Mucosa of rectum (tissue), 2 donors: ENCODE measurements around the gene STRC.
"Not testable (repeated sequence)": the region's sequence is repeated elsewhere in the genome, so short reads cannot be mapped to it uniquely, and the experiment has no call there.

ENCODE experiments used
- H3K27ac ChIP-seq, 2 donors: one replicate each; pipeline ENCODE4 v1.7.0; 2013; ENCODE audit warnings: inconsistent platforms in 2 of 2, low read depth in 2 of 2, low read length in 2 of 2
- H3K27me3 ChIP-seq, 2 donors: one replicate each; pipeline ENCODE4 v1.7.0; 2013; ENCODE audit warnings: low read length in 2 of 2; ENCODE audit not compliant: control insufficient read depth in 2 of 2, insufficient read depth in 2 of 2
- H3K36me3 ChIP-seq, 2 donors: one replicate each; pipeline ENCODE4 v1.7.0; 2013; ENCODE audit warnings: low read length in 2 of 2; ENCODE audit not compliant: control insufficient read depth in 2 of 2, insufficient read depth in 2 of 2
- H3K4me1 ChIP-seq, 2 donors: one replicate each; pipeline ENCODE4 v1.7.0; 2013; ENCODE audit warnings: low read length in 2 of 2, mild to moderate bottlenecking in 1 of 2; ENCODE audit not compliant: control insufficient read depth in 2 of 2, insufficient read depth in 2 of 2
- H3K4me3 ChIP-seq, 2 donors: one replicate each; pipeline ENCODE4 v1.7.0; 2013; ENCODE audit warnings: low read length in 2 of 2
- H3K9ac ChIP-seq, 2 donors: one replicate each; pipeline ENCODE4 v1.7.0; 2013; ENCODE audit warnings: low read length in 2 of 2, low read depth in 1 of 2, mild to moderate bottlenecking in 1 of 2
- H3K9me3 ChIP-seq, 2 donors: one replicate each; pipeline ENCODE4 v1.7.0; 2013; ENCODE audit warnings: low read length in 2 of 2; ENCODE audit not compliant: control insufficient read depth in 2 of 2
- donor health status: healthy.
- donor health status: Normal muscosa, but diverticular disease.

Gene STRC

DNA sequence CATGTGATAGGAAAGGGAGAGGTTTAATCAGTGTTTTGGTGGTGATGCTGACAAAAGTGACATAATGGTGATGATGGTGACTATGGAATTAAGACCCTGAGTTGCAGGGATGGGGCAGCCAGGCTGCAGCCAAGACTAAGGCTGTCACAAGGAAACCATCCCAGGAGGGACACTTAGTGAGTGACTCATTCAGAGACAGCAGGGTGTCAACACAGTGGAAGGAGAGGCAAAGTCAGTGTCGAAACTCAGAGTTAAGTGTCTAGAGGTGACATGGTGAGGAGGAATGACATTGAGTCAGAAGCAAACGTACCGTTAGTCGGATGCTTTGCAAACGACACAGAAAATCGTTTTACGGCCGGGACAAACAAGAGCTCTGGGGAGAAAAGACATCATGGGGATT is 54.8 kb downstream of the STRC start:
- H3K27ac ChIP-seq, H3K27me3 ChIP-seq, H3K9ac ChIP-seq, H3K36me3 ChIP-seq, H3K9me3 ChIP-seq, H3K4me3 ChIP-seq, H3K4me1 ChIP-seq: not testable (repeated sequence)

DNA sequence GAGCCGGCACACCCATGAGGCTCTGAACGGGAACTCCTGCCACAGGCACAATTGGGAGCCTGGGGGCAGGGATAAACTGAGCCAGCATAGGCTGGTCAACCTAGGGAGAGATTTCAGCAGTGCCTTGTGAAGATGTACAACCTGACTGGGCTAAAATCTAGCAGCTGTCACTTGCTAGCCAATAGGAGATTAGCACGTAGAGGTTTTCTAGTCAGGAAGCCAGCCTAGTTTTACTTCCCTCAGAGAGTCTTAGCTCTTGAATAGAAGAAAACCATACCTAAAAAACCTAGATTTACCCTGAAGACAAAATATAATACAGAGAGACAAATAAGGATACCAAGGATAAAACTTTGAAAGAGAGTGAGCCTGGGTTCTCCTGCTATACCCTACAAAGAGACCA is 55.8 kb downstream of the STRC start:
- not testable (repeated sequence) for H3K9ac ChIP-seq, H3K4me1 ChIP-seq, H3K9me3 ChIP-seq, H3K4me3 ChIP-seq, H3K27me3 ChIP-seq, H3K27ac ChIP-seq, H3K36me3 ChIP-seq

DNA sequence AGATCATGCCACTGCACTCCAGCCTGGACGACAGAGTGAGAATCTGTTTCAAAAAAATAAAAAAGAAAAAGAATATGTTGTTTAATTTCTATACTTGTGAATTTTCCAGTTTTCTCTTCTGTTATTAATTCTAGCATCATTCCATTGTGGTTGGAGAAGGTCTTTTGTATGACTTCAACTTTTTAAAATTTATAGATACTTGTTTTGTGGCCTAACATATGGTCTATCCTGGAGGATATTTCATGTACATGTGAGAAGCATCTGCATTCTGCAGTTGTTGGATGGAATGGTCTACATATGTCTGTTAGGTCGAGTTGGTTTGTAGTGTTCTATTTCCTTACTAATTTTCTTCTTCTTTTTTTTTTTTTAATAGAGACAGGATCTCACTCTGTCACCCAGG is 65.6 kb downstream of the STRC start:
- H3K36me3 ChIP-seq, result no peaks in the 10 kb centered on the region
- no peak overlapping the region for H3K27ac ChIP-seq
- H3K27me3 ChIP-seq, result no peaks in the 10 kb centered on the region
- H3K9me3 ChIP-seq, result no peaks in the 10 kb centered on the region
- no peak overlapping the region for H3K4me3 ChIP-seq
- no peak overlapping the region for H3K9ac ChIP-seq
- H3K4me1 ChIP-seq, result no peaks in the 10 kb centered on the region

DNA sequence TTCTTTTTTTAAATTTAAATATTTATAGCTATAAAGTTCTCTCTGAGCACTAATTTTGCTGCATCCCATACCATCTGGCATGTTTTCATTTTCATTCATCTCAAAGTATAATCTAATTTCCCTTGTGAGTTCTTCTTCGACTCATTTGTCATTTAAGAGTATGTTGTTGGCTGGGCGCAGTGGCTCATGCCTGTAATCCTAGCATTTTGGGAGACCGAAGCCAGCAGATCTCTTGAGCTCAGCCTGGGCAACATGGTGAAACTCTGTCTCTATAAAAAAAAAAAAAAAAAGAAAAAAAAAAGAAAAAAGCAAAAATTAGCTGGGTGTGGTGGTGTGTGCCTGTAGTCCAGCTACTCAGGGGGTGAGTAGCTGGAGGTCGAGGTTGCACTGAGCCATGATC is 66.3 kb downstream of the STRC start:
- Histone ChIP-seq H3K36me3 (peaks cover 0 to 3% of the 10 kb centered on the region in 2 donors), H3K9ac (no peak overlapping the region), H3K27me3 (no peaks in the 10 kb centered on the region), H3K4me1 (no peaks in the 10 kb centered on the region), H3K4me3 (no peak overlapping the region), H3K27ac (no peak overlapping the region), H3K9me3 (peaks cover 2 to 5% of the 10 kb centered on the region in 2 donors)

DNA sequence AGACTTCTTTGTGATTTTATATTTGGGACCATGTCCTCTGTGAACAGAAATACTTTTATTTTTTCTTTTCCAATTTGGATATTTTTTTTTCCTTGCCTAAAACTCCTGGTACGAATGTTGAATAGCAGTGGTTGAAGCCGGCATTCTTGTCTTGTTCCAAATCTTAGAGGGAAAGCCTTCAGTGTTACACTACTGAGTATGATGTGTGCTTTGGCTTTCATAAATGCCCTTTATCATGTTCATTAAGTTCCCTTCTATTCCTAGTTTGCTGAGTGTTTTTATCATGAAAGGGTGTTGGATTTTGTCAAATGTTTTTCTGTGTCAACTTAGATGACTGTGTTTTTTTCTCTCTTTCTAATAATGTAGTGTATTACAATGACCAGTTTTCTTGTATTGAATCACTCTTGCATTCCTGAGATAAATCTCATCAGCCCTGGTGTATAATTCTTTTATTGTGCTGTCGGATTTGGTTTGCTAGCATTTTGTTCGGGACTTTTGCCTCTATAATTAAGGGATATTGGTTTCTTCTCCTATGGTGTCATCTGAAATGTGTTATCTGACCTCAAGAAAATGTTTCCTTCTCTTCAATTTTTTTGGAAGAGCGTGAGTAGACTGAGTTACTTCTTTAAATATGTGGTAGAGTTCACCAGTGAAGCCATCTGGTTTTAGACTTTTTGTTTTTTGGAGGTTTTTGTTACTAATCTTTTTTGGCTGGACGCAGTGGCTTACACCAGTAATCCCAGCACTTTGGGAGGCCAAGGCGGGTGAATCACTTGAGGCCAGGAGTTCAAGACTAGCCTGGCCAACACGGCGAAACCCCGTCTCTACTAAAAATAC is 67.9 kb downstream of the STRC start:
- Histone ChIP-seq H3K27me3 (no peaks in the 10 kb centered on the region), H3K27ac (no peak overlapping the region), H3K4me1 (no peaks in the 10 kb centered on the region)

More for the DNA sequence above, 67.9 kb downstream of the STRC start:
- peaks cover 0 to 7% of the 10 kb centered on the region in 2 donors for H3K36me3 ChIP-seq
- H3K9me3 ChIP-seq, result peaks cover 2 to 5% of the 10 kb centered on the region in 2 donors
- H3K9ac ChIP-seq, result no peak overlapping the region
- H3K4me3 ChIP-seq, result no peak overlapping the region
